Measurements from ENCODE around the gene DCAF11. TPM values are rescaled to one million over a fixed set of nuclear protein-coding genes. Genes with fewer than 3 reads are reported as not detected.

DCAF11 gene
- total and polyA plus RNA-seq, 2 of the 13 experiments (the other 11 are each of a cell fraction or from before 2014, with no cell fraction given): 150 to 257 TPM

DNA sequence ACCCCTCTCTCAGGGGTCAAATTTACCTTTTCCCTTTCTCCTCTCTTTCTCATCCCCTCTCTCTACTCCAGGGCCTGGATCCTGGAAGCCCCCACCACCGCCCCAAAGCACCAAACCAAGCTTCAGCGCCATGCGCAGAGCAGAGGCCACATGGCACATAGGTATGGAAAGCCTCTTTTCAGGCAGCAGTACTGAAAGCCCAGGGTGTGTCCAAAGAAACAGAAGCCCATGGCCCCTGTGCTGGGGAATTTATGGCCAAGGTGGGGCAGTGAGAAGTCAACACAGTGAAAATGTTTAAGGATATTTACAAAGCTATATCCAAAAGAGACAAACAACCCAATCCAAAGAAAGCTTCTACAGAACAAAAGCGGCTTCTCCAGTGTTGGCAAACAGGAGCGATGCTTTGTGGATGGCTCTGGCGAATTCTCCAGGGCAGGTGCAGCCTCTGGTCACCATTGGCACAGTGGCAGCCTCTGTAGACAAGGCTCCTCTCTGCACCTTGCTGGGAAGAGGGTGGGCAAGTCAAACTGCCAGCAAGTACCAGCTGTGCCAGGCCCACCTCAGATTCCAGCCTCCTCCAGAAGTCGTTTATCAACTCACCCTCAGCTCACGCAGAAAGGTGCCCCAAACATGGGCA lies 48.0 kb upstream of the DCAF11 start (continued):
- TF ChIP-seq, protein P1, sequence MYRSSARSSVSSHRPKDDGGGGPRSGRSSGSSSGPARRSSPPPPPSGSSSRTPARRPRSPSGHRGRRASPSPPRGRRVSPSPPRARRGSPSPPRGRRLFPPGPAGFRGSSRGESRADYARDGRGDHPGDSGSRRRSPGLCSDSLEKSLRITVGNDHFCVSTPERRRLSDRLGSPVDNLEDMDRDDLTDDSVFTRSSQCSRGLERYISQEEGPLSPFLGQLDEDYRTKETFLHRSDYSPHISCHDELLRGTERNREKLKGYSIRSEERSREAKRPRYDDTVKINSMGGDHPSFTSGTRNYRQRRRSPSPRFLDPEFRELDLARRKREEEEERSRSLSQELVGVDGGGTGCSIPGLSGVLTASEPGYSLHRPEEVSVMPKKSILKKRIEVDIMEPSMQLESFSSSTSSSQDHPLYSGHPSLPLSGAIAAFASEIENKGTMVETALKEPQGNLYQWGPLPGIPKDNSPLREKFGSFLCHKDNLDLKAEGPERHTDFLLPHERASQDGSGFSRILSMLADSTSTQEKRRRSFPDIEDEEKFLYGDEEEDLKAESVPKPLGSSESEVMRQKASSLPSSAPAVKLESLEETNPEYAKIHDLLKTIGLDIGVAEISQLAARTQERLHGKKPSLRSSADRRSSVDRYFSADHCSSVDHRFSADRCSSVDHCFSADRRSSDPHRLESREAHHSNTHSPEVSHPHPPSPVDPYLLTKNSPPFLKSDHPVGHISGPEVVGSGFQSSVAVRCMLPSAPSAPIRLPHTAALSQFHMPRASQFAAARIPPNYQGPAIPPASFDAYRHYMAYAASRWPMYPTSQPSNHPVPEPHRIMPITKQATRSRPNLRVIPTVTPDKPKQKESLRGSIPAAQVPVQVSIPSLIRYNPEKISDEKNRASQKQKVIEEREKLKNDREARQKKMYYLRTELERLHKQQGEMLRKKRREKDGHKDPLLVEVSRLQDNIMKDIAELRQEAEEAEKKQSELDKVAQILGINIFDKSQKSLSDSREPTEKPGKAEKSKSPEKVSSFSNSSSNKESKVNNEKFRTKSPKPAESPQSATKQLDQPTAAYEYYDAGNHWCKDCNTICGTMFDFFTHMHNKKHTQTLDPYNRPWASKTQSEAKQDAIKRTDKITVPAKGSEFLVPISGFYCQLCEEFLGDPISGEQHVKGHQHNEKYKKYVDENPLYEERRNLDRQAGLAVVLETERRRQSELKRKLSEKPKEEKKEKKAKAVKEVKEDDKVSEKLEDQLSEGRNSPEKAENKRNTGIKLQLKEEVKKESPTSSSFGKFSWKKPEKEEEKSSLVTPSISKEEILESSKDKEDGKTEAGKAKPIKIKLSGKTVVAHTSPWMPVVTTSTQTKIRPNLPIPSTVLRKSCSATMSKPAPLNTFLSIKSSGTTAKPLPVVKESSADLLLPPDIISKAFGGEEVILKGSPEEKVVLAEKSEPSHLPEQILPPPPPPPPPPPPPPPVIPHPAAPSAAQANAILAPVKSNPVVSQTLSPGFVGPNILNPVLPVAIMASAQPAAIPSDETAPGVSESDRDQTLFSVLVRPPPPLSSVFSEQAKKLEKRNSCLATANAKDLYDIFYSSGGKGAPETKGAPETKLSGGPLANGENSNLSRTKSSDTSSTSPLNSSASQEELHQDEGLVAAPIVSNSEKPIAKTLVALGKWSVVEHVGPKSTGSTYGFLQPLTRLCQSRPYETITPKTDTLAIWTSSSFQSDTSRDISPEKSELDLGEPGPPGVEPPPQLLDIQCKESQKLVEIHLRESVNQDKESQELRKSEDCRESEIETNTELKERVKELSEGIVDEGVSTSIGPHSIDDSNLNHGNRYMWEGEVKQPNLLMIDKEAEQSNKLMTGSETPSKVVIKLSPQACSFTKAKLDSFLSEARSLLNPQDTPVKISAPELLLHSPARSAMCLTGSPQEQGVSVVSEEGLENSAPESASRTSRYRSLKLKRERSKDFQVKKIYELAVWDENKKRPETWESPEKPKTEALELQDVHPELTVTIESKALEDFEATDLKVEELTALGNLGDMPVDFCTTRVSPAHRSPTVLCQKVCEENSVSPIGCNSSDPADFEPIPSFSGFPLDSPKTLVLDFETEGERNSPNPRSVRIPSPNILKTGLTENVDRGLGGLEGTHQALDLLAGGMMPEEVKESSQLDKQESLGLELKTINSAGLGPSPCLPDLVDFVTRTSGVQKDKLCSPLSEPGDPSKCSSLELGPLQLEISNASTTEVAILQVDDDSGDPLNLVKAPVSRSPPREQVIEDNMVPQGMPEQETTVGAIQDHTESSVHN (CRISPR knock-in tag; IDR thresholded peaks at IDR 0.05): no peak; the same call in 1 of the 2 replicates
- TF ChIP-seq EZH2 (conservative IDR thresholded peaks at IDR 0.05; ENCODE audit: low read depth, low read length) (peak; percentile 37; the same call in 1 of the 2 replicates), ZNF10 (CRISPR knock-in tag; IDR thresholded peaks at IDR 0.05; ENCODE audit: borderline replicate concordance, low read depth) (no peak), HIC2 (CRISPR knock-in tag; IDR thresholded peaks at IDR 0.05; ENCODE audit: low read depth) (no peak; the same call in 1 of the 2 replicates), ZNF274 (CRISPR knock-in tag; IDR thresholded peaks at IDR 0.05) (0 out of 2 replicates have a peak, but pooled peaks have one; percentile 28), KDM5B (CRISPR knock-in tag; IDR thresholded peaks at IDR 0.05; ENCODE audit: borderline replicate concordance) (no peak; the same call in 1 of the 2 replicates), FOXC1 (CRISPR knock-in tag; IDR thresholded peaks at IDR 0.05; ENCODE audit: borderline replicate concordance) (peak; percentile 52), ZNF879 (CRISPR knock-in tag; IDR thresholded peaks at IDR 0.05) (no peak), BORCS8-MEF2B (CRISPR knock-in tag; IDR thresholded peaks at IDR 0.05) (no peak), ZNF598 (CRISPR knock-in tag; IDR thresholded peaks at IDR 0.05; ENCODE audit: borderline replicate concordance) (no peak), SNAPC5 (CRISPR knock-in tag; IDR thresholded peaks at IDR 0.05; ENCODE audit: borderline replicate concordance) (no peak), ELF3 (CRISPR knock-in tag; IDR thresholded peaks at IDR 0.05) (no peak), MIXL1 (CRISPR knock-in tag; IDR thresholded peaks at IDR 0.05) (no peak), WIZ (CRISPR knock-in tag; IDR thresholded peaks at IDR 0.05) (0 out of 2 replicates have a peak, but pooled peaks have one; percentile 16), MAFF (IDR thresholded peaks at IDR 0.05; ENCODE audit: low read depth, low read length) (no peak)
- TF ChIP-seq, protein P2, sequence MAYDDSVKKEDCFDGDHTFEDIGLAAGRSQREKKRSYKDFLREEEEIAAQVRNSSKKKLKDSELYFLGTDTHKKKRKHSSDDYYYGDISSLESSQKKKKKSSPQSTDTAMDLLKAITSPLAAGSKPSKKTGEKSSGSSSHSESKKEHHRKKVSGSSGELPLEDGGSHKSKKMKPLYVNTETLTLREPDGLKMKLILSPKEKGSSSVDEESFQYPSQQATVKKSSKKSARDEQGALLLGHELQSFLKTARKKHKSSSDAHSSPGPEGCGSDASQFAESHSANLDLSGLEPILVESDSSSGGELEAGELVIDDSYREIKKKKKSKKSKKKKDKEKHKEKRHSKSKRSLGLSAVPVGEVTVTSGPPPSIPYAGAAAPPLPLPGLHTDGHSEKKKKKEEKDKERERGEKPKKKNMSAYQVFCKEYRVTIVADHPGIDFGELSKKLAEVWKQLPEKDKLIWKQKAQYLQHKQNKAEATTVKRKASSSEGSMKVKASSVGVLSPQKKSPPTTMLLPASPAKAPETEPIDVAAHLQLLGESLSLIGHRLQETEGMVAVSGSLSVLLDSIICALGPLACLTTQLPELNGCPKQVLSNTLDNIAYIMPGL (CRISPR knock-in tag; IDR thresholded peaks at IDR 0.05; ENCODE audit: borderline replicate concordance in 1 of 2, low read depth in 1 of 2): 0 out of 4 replicates have a peak, but pooled peaks of 1 of the 2 experiments have one; percentile 13
